ENCODE results near the gene ZSCAN18. TPM values are rescaled to one million over a fixed set of nuclear protein-coding genes. Genes with fewer than 3 reads are reported as not detected.

ZSCAN18 gene
- total and polyA plus RNA-seq, 9 of the 15 experiments (the other 6 are each of a cell fraction or from before 2014, with no cell fraction given): 0.07 to 1.9 (median 0.31) TPM; not detected in 1

- H3K79me2 ChIP-seq (ENCODE audit: control insufficient read depth, insufficient read depth, low read length): no peaks in the 10 kb centered on the region
- no peaks in the 10 kb centered on the region for H4K20me1 ChIP-seq (replicated peaks; ENCODE audit: control insufficient read depth, insufficient read depth, low read length)
- ChIA-PET POLR2A (interaction anchor here (0.6 kb wide), 2 partner anchors 10 to 135 kb away, joined by 3 read pairs; no protein-coding TSS in a partner anchor), CTCF (ENCODE audit: low intra/inter-chr PET ratio) (no interaction called here)
- no peak for FAIRE-seq
- no peak for ATAC-seq
- no peaks in the 10 kb centered on the region for H3K9me3 ChIP-seq (replicated peaks; ENCODE audit: control insufficient read depth, insufficient read depth, low read depth, low read length)
- H3K9me1 ChIP-seq (ENCODE audit: control insufficient read depth, insufficient read depth, low read length): no peaks in the 10 kb centered on the region
- 2% methylated on average over 6 of the region's 8 CpGs for WGBS (ENCODE audit: insufficient coverage, low coverage, missing lambda C conversion rate)
- no peak for TF ChIP-seq HMG20B (CRISPR knock-in tag; IDR thresholded peaks at IDR 0.05)
- no peak for TF ChIP-seq ZBTB9 (CRISPR knock-in tag; IDR thresholded peaks at IDR 0.05)
- no peak for TF ChIP-seq DNMT1 (IDR thresholded peaks at IDR 0.05)
- no peak overlapping the region for H3K4me3 ChIP-seq
- intact Hi-C loops (cut with micrococcal nuclease): no loop called here
- no peak for DNase-seq (ENCODE audit: extremely low read depth in 1 of 4, low spot score in 3 of 4)
- in situ Hi-C loops (cut with MboI): no loop called here
- peaks cover 0 to 6% of the 10 kb centered on the region in 2 experiments; a peak in 1 of 5 replicates for H3K4me1 ChIP-seq (replicated peaks in 1 of 2; ENCODE audit: control insufficient read depth in 2 of 2, insufficient read depth in 2 of 2, low read length in 2 of 2)
- no peak overlapping the region for H3K9ac ChIP-seq (ENCODE audit: insufficient read depth in 1 of 2, low read depth in 2 of 2, low read length in 2 of 2)
- H3K27me3 ChIP-seq (ENCODE audit: control insufficient read depth in 2 of 2, insufficient read depth in 2 of 2, low read length in 2 of 2): no peaks in the 10 kb centered on the region
- H3K4me2 ChIP-seq (ENCODE audit: insufficient read depth, low read length): no peak overlapping the region
- no peak overlapping the region for H3K27ac ChIP-seq (ENCODE audit: extremely low read depth, low read depth, low read length)
- no TSS peak for BruUV-seq (replicated peaks)
- H2AFZ ChIP-seq (ENCODE audit: low read depth, low read length): no peak overlapping the region
- H3K36me3 ChIP-seq (ENCODE audit: control insufficient read depth, insufficient read depth, low read length): no peaks in the 10 kb centered on the region
These were observed 59.3 kb downstream of the ZSCAN18 start for GRCh38 chr19:58038688-58039204.
